MM.1S (cell line): ENCODE results near the gene PCDHGB7.

Experiments
- CTCF ChIP-seq: fragments of 300-600 bp; sonication (generic); IDR thresholded peaks from 2 replicates; pipeline ENCODE4 v1.5.1; 2016; ENCODE audit warnings: antibody characterized with exemption, low read length, mixed read lengths
- EZH2 ChIP-seq: fragments of 300-600 bp; sonication (generic); optimal IDR thresholded peaks from 2 replicates; pipeline ENCODE3; 2017; ENCODE audit warnings: low read depth, mild to moderate bottlenecking, antibody characterized with exemption, low read length, mixed read lengths
- EZH2phosphoT487 ChIP-seq: fragments of 300-600 bp; sonication (generic); IDR thresholded peaks from 2 replicates; pipeline ENCODE4 v1.6.1; 2018; ENCODE audit warnings: antibody characterized with exemption, low read length

- TF ChIP-seq CTCF (no peak), EZH2 (no peak), EZH2phosphoT487 (no peak)
Measured at GRCh38 chr5:141383345-141383744, 34.1 kb upstream of the PCDHGB7 start.
